HepG2 (cell line): Measurements from ENCODE around the gene SLC25A25. TPM values are rescaled to one million over a fixed set of nuclear protein-coding genes. Genes with fewer than 3 reads are reported as not detected.

Experiments used
- BCL6 ChIP-seq: IDR thresholded peaks from 2 replicates; pipeline ENCODE4 v1.6.1; 2016; ENCODE audit warnings: missing genetic modification reagents, missing compliant biosample characterization
- HMGXB4 ChIP-seq, 2 experiments: sonication (generic) in 1 of 2; formaldehyde crosslinking in 1 of 2; IDR thresholded peaks; 2 replicates each; pipeline versions ENCODE4 v1.4.0 to v1.6.1; 2018 to 2020; ENCODE audit warnings: missing genetic modification reagents in 2 of 2, borderline replicate concordance in 1 of 2, low read depth in 1 of 2, mild to moderate bottlenecking in 1 of 2, missing biosample characterization in 1 of 2
- KAT8 ChIP-seq: IDR thresholded peaks from 2 replicates; pipeline ENCODE4 v1.6.1; 2016; ENCODE audit warnings: missing genetic modification reagents, missing compliant biosample characterization
- SATB2 ChIP-seq: sonication (generic); formaldehyde crosslinking; IDR thresholded peaks from 2 replicates; pipeline ENCODE4 v1.5.0; 2020; ENCODE audit warnings: missing genetic modification reagents
- ZBTB10 ChIP-seq: sonication (generic); formaldehyde crosslinking; IDR thresholded peaks from 2 replicates; pipeline ENCODE4 v1.4.0; 2020; ENCODE audit warnings: missing genetic modification reagents, borderline replicate concordance
- ZNF687 ChIP-seq: sonication (generic); formaldehyde crosslinking; IDR thresholded peaks from 2 replicates; pipeline ENCODE4 v1.5.1; 2020; ENCODE audit warnings: mild to moderate bottlenecking, missing genetic modification reagents, moderate library complexity
- polyA plus RNA-seq, 8 experiments: library from polyadenylated mRNA; depleted of rRNA in 3 of 8; stranded (reverse) in 7 of 8; unstranded in 1 of 8; fragments of >200 nt; fragmentation: Illumina TruSeq in 4 of 8; extraction: Trizol in 4 of 8; gene quantifications; 2 replicates each; pipeline versions ENCODE4 v1.2.1 to v1.2.3, GENCODE V29; 2011 to 2016; ENCODE audit warnings: low read depth in 4 of 8, missing spikeins in 1 of 8, mixed read lengths in 1 of 8; ENCODE audit not compliant: insufficient read depth in 1 of 8
- total RNA-seq, 5 experiments: library from RNA; depleted of rRNA; stranded (reverse); fragments of >200 nt; fragmentation: Illumina TruSeq; extraction: Trizol; gene quantifications; 2 replicates each; pipeline ENCODE4 v1.2.3, GENCODE V29; 2016; ENCODE audit warnings: low read depth in 1 of 5
- TF ChIP-seq, protein P1 (sequence below): sonication (generic); formaldehyde crosslinking; IDR thresholded peaks from 2 replicates; pipeline ENCODE4 v1.4.0; 2020; ENCODE audit warnings: missing genetic modification reagents, borderline replicate concordance
- TF ChIP-seq, protein P2 (sequence below): sonication (generic); formaldehyde crosslinking; IDR thresholded peaks from 2 replicates; pipeline ENCODE4 v1.4.0; 2020; ENCODE audit warnings: missing genetic modification reagents, borderline replicate concordance

Gene SLC25A25
- total and polyA plus RNA-seq, 2 of the 13 experiments (the other 11 are each of a cell fraction or from before 2014, with no cell fraction given) = 10.5 to 24.8 TPM

DNA sequence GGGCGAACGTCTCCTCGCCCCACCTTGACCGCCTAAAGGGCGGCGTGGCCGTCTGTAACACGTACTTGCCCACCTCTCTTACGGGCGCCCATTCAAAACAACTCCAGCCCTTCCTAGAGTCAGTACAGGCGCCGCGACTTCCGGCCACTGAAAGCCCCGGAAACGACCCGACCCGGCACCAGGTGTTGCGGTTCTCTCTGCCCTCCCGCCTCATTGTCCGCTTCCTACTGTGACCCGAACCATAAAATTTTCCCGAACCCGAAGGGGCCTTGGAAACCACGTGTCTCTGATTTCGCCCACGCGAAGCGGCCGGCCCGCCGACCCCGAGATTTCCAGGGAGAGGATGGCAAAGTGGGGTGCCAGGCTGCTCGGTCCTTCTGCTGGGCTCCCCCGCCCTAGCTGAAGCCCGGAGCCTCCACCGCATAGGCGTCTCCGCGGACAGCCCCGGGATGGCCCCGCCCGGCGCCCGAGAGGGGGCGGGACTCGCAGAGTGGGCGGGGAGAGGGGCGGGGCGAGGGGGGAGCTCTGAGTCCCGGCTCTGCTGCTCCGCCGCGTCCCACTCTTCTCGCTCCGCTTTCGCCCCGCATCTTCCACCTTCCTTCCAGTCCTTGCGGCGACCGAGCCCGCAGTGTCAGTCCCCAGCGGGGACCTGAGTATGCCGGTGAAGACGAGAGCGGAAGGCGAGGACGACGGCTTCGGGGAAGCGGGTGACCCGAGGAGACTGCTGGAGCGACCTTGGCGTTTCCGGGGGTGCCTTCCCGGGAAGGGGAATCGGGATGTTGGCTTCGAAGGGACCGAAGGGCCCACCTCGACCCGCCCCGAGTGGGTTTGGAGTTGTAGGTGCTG lies 60.2 kb downstream of the SLC25A25 start (continued):
- TF ChIP-seq ZBTB10 (CRISPR knock-in tag) (no peak), SATB2 (no peak), HMGXB4 (CRISPR knock-in tag; IDR thresholded peaks at IDR 0.05; ENCODE audit: borderline replicate concordance in 1 of 2, low read depth in 1 of 2) (peak; percentile 37 to 78; a peak in 2 of 4 replicates), KAT8 (CRISPR knock-in tag) (peak; percentile 67), BCL6 (CRISPR knock-in tag) (0 out of 2 replicates have a peak, but pooled peaks have one; percentile 23), ZNF687 (CRISPR knock-in tag) (peak; percentile 86)
- TF ChIP-seq, protein P1, sequence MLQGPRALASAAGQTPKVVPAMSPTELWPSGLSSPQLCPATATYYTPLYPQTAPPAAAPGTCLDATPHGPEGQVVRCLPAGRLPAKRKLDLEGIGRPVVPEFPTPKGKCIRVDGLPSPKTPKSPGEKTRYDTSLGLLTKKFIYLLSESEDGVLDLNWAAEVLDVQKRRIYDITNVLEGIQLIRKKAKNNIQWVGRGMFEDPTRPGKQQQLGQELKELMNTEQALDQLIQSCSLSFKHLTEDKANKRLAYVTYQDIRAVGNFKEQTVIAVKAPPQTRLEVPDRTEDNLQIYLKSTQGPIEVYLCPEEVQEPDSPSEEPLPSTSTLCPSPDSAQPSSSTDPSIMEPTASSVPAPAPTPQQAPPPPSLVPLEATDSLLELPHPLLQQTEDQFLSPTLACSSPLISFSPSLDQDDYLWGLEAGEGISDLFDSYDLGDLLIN = no peak
- TF ChIP-seq, protein P2, sequence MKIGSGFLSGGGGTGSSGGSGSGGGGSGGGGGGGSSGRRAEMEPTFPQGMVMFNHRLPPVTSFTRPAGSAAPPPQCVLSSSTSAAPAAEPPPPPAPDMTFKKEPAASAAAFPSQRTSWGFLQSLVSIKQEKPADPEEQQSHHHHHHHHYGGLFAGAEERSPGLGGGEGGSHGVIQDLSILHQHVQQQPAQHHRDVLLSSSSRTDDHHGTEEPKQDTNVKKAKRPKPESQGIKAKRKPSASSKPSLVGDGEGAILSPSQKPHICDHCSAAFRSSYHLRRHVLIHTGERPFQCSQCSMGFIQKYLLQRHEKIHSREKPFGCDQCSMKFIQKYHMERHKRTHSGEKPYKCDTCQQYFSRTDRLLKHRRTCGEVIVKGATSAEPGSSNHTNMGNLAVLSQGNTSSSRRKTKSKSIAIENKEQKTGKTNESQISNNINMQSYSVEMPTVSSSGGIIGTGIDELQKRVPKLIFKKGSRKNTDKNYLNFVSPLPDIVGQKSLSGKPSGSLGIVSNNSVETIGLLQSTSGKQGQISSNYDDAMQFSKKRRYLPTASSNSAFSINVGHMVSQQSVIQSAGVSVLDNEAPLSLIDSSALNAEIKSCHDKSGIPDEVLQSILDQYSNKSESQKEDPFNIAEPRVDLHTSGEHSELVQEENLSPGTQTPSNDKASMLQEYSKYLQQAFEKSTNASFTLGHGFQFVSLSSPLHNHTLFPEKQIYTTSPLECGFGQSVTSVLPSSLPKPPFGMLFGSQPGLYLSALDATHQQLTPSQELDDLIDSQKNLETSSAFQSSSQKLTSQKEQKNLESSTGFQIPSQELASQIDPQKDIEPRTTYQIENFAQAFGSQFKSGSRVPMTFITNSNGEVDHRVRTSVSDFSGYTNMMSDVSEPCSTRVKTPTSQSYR (CRISPR knock-in tag) = no peak
